VCaP (cell line): Measurements from ENCODE around the gene KCNJ5.

ENCODE experiments used
- H3K27ac ChIP-seq: fragments of 450-650 bp; 2 replicates; pipeline ENCODE4 v1.5.1; 2017
- CTCF ChIP-seq: fragments of 450-650 bp; conservative IDR thresholded peaks from 2 replicates; pipeline ENCODE4 v1.5.1; 2017; ENCODE audit warnings: mild to moderate bottlenecking, moderate library complexity

The KCNJ5 gene

GRCh38 chr11:128934351-128934750, 43.2 kb downstream of the KCNJ5 start:
- H3K27ac ChIP-seq: no peak overlapping the region
- no peak for TF ChIP-seq CTCF

GRCh38 chr11:128934926-128935325, 43.8 kb downstream of the KCNJ5 start:
- TF ChIP-seq CTCF: no peak
- H3K27ac ChIP-seq: no peak overlapping the region

GRCh38 chr11:128936606-128937251, 45.6 kb downstream of the KCNJ5 start:
- no peak for TF ChIP-seq CTCF
- no peak overlapping the region for H3K27ac ChIP-seq

- H3K27ac ChIP-seq: no peak overlapping the region
- TF ChIP-seq CTCF: no peak
Observed at GRCh38 chr11:128937480-128937879, 46.3 kb downstream of the KCNJ5 start.

- no peak for TF ChIP-seq CTCF
- H3K27ac ChIP-seq: no peak overlapping the region
Observed at GRCh38 chr11:128938156-128938885, 47.2 kb downstream of the KCNJ5 start.

GRCh38 chr11:128939591-128939990, 48.4 kb downstream of the KCNJ5 start:
- no peak overlapping the region for H3K27ac ChIP-seq
- TF ChIP-seq CTCF: no peak

GRCh38 chr11:128940156-128940555, 49.0 kb downstream of the KCNJ5 start:
- H3K27ac ChIP-seq: no peak overlapping the region
- no peak for TF ChIP-seq CTCF
